Astrocyte (in vitro differentiated cells and primary cell): Measurements from ENCODE around the gene MIEF2. TPM values are rescaled to one million over a fixed set of nuclear protein-coding genes. Genes with fewer than 3 reads are reported as not detected.
"Not testable (repeated sequence)": the region's sequence is repeated elsewhere in the genome, so short reads cannot be mapped to it uniquely, and the experiment has no call there.

ENCODE experiments used
- DNase-seq: peaks from one replicate; pipeline ENCODE4 v3.0.0-alpha.2; 2010; ENCODE audit warnings: low read depth
- FAIRE-seq: peaks from 2 replicates; lab custom pipeline; 2011; peaks lifted over from hg19 to GRCh38; lab: Jason Lieb, UNC
- H2AFZ ChIP-seq: 2 replicates; pipeline ENCODE4 v1.6.0; 2012; ENCODE audit warnings: low read depth, low read length, inconsistent platforms
- H3K27ac ChIP-seq: 2 replicates; pipeline ENCODE4 v1.5.1; 2011; ENCODE audit warnings: low read depth, low read length, inconsistent platforms
- H3K27me3 ChIP-seq: 2 replicates; pipeline ENCODE4 v1.6.0; 2011; ENCODE audit warnings: low read length, inconsistent platforms; ENCODE audit not compliant: insufficient read depth
- H3K36me3 ChIP-seq: 2 replicates; pipeline ENCODE4 v1.5.1; 2011; ENCODE audit warnings: low read length, inconsistent platforms; ENCODE audit not compliant: insufficient read depth
- H3K4me1 ChIP-seq: 2 replicates; pipeline ENCODE4 v1.5.1; 2011; ENCODE audit warnings: low read length, inconsistent platforms; ENCODE audit not compliant: insufficient read depth
- H3K4me2 ChIP-seq: 2 replicates; pipeline ENCODE4 v1.6.0; 2012; ENCODE audit warnings: low read length, inconsistent platforms
- H3K4me3 ChIP-seq: 2 replicates; pipeline ENCODE4 v1.5.1; 2011; ENCODE audit warnings: low read depth, mild to moderate bottlenecking, low read length, inconsistent platforms; ENCODE audit not compliant: insufficient read depth
- H3K79me2 ChIP-seq: 2 replicates; pipeline ENCODE4 v1.6.0; 2012; ENCODE audit warnings: mild to moderate bottlenecking, low read length, inconsistent platforms; ENCODE audit not compliant: insufficient read depth
- H3K9ac ChIP-seq: 2 replicates; pipeline ENCODE4 v1.6.0; 2012; ENCODE audit warnings: mild to moderate bottlenecking, low read length, inconsistent platforms
- H3K9me3 ChIP-seq: 2 replicates; pipeline ENCODE4 v1.5.1; 2012; ENCODE audit warnings: low read depth, mild to moderate bottlenecking, low read length, inconsistent platforms; ENCODE audit not compliant: insufficient read depth
- H4K20me1 ChIP-seq: 2 replicates; pipeline ENCODE4 v1.6.0; 2012; ENCODE audit warnings: low read length, inconsistent platforms; ENCODE audit not compliant: insufficient read depth
- H3K27ac Mint-ChIP-seq: one replicate; pipeline ENCODE4 v1.8.0; 2021; ENCODE audit warnings: mild to moderate bottlenecking, mixed read lengths; ENCODE audit not compliant: unreplicated experiment
- H3K27me3 Mint-ChIP-seq: one replicate; pipeline ENCODE4 v1.8.0; 2021; ENCODE audit warnings: low read depth, mixed read lengths; ENCODE audit not compliant: unreplicated experiment
- H3K36me3 Mint-ChIP-seq: one replicate; pipeline ENCODE4 v1.8.0; 2021; ENCODE audit warnings: low read depth, mixed read lengths; ENCODE audit not compliant: unreplicated experiment
- H3K4me1 Mint-ChIP-seq: one replicate; pipeline ENCODE4 v1.8.0; 2021; ENCODE audit warnings: low read depth, mixed read lengths; ENCODE audit not compliant: unreplicated experiment
- H3K4me3 Mint-ChIP-seq: one replicate; pipeline ENCODE4 v1.8.0; 2021; ENCODE audit warnings: mild to moderate bottlenecking, moderate library complexity, mixed read lengths; ENCODE audit not compliant: unreplicated experiment
- H3K9me3 Mint-ChIP-seq: one replicate; pipeline ENCODE4 v1.8.0; 2021; ENCODE audit warnings: mild to moderate bottlenecking, mixed read lengths; ENCODE audit not compliant: unreplicated experiment
- CTCF ChIP-seq: IDR thresholded peaks from 2 replicates; pipeline ENCODE4 v1.5.1; 2011; ENCODE audit warnings: low read depth, mild to moderate bottlenecking, inconsistent platforms, low read length, moderate library complexity; ENCODE audit not compliant: insufficient read depth
- EZH2 ChIP-seq: IDR thresholded peaks from 2 replicates; pipeline ENCODE4 v1.6.1; 2012; ENCODE audit warnings: mild to moderate bottlenecking, low read length, inconsistent platforms; ENCODE audit not compliant: insufficient read depth
- total RNA-seq: library from RNA; stranded (reverse); gene quantifications from 2 replicates; pipeline ENCODE4 v1.2.1, GENCODE V29; 2021

MIEF2 gene
- total RNA-seq, 1 donor from 2014 or later, result 14.1 TPM

- no peaks in the 10 kb centered on the region for H3K27me3 Mint-ChIP-seq
- H3K4me1 Mint-ChIP-seq, result no peaks in the 10 kb centered on the region
- Histone ChIP-seq H3K36me3 (peaks cover 32% of the 10 kb centered on the region), H3K27ac (no peak overlapping the region), H2AFZ (no peak overlapping the region), H3K4me3 (no peak overlapping the region), H3K4me2 (no peak overlapping the region), H3K4me1 (no peaks in the 10 kb centered on the region), H4K20me1 (peaks cover 4% of the 10 kb centered on the region), H3K9me3 (no peaks in the 10 kb centered on the region), H3K27me3 (no peaks in the 10 kb centered on the region), H3K9ac (no peak overlapping the region), H3K79me2 (no peaks in the 10 kb centered on the region)
- no peak overlapping the region for H3K27ac Mint-ChIP-seq
- H3K9me3 Mint-ChIP-seq, result no peaks in the 10 kb centered on the region
- FAIRE-seq (no peak), DNase-seq (no peak)
- peaks cover 28% of the 10 kb centered on the region for H3K36me3 Mint-ChIP-seq
- H3K4me3 Mint-ChIP-seq, result no peak overlapping the region
- no peak for TF ChIP-seq CTCF
- TF ChIP-seq EZH2, result no peak
Observed at GRCh38 chr17:18291718-18292540, 31.5 kb downstream of the MIEF2 start.

DNA sequence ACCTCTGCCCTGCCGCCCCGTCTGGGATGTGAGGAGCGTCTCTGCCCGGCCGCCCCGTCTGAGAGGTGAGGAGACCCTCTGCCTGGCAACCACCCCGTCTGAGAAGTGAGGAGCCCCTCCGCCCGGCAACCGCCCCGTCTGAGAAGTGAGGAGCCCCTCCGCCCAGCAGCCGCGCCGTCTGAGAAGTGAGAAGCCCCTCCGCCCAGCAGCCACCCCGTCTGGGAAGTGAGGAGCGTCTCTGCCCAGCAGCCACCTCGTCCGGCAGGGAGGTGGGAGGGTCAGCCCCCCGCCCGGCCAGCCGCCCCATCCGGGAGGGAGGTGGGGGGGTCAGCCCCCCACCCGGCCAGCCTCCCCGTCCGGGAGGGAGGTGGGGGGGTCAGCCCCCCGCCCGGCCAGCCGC is 37.6 kb downstream of the MIEF2 start:
- not testable (repeated sequence) for H4K20me1 ChIP-seq, H3K4me3 ChIP-seq, H3K27me3 ChIP-seq, H3K4me1 Mint-ChIP-seq, H3K4me3 Mint-ChIP-seq, H3K9me3 Mint-ChIP-seq, H3K9ac ChIP-seq, FAIRE-seq, H3K27ac ChIP-seq, H3K27ac Mint-ChIP-seq, H2AFZ ChIP-seq, H3K4me1 ChIP-seq, H3K27me3 Mint-ChIP-seq, H3K9me3 ChIP-seq, H3K79me2 ChIP-seq, H3K4me2 ChIP-seq, DNase-seq
- peaks cover 23% of the 10 kb centered on the region for H3K36me3 Mint-ChIP-seq
- peaks cover 38% of the 10 kb centered on the region for H3K36me3 ChIP-seq

- no peak overlapping the region for H2AFZ ChIP-seq
- no peaks in the 10 kb centered on the region for H3K4me1 ChIP-seq
- Mint-ChIP-seq H3K4me1 (no peaks in the 10 kb centered on the region), H3K4me3 (no peak overlapping the region), H3K27ac (no peak overlapping the region), H3K36me3 (peaks cover 28% of the 10 kb centered on the region), H3K27me3 (no peaks in the 10 kb centered on the region), H3K9me3 (peaks cover 2% of the 10 kb centered on the region)
- H3K9me3 ChIP-seq, result no peaks in the 10 kb centered on the region
- no peaks in the 10 kb centered on the region for H3K27me3 ChIP-seq
- no peak for DNase-seq
- peaks cover 48% of the 10 kb centered on the region for H3K36me3 ChIP-seq
- H4K20me1 ChIP-seq, result peaks cover 8% of the 10 kb centered on the region
- no peak for TF ChIP-seq EZH2
- FAIRE-seq, result no peak
- peaks cover 2% of the 10 kb centered on the region for H3K79me2 ChIP-seq
- no peak overlapping the region for H3K4me2 ChIP-seq
- no peak overlapping the region for H3K4me3 ChIP-seq
- no peak overlapping the region for H3K27ac ChIP-seq
- no peak overlapping the region for H3K9ac ChIP-seq
Observed at GRCh38 chr17:18300725-18301480, 40.4 kb downstream of the MIEF2 start.

DNA sequence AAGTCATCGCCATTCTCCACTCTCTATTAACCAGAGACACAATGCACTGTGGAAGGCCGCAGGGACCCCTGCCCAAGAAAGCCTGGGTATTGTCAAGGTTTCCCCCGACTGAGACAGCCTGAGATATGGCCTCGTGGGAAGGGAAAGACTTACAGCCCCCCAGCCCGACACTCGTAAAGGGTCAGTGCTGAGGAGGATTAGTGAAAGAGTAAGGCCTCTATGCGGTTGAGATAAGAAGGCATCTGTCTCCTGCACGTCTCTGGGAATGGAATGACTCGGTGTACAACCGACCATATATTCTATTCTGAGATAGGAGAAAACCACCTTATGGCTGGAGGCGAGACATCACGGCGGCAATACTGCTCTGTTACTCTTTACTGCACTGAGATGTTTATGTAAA is 42.7 kb downstream of the MIEF2 start:
- Histone ChIP-seq H4K20me1 (peaks cover 12% of the 10 kb centered on the region), H3K36me3 (peaks cover 58% of the 10 kb centered on the region)
- H3K9me3 ChIP-seq, H3K4me1 ChIP-seq, H3K9me3 Mint-ChIP-seq, H3K9ac ChIP-seq, H3K27me3 ChIP-seq, DNase-seq, FAIRE-seq, H3K4me3 Mint-ChIP-seq, H3K27ac ChIP-seq, H3K79me2 ChIP-seq, H3K4me1 Mint-ChIP-seq, H3K27ac Mint-ChIP-seq, H3K4me3 ChIP-seq, H3K27me3 Mint-ChIP-seq, H2AFZ ChIP-seq, H3K4me2 ChIP-seq: not testable (repeated sequence)
- H3K36me3 Mint-ChIP-seq, result peaks cover 26% of the 10 kb centered on the region
